Stromal cell of bone marrow (primary cell): ENCODE measurements around the gene MIF4GD.

Experiments used
- DNase-seq: peaks from one replicate; pipeline ENCODE4 v3.0.0-alpha.2; 2012; ENCODE audit warnings: low read depth

Gene MIF4GD

GRCh38 chr17:75232786-75233185, 38.2 kb downstream of the MIF4GD start:
- DNase-seq: no peak

GRCh38 chr17:75231741-75232464, 39.1 kb downstream of the MIF4GD start:
- DNase-seq: no peak

GRCh38 chr17:75231071-75231470, 40.0 kb downstream of the MIF4GD start:
- no peak for DNase-seq

GRCh38 chr17:75228847-75229246, 42.2 kb downstream of the MIF4GD start:
- DNase-seq: no peak

GRCh38 chr17:75228305-75228704, 42.7 kb downstream of the MIF4GD start:
- DNase-seq: no peak

- no peak for DNase-seq
Measured at GRCh38 chr17:75227729-75228128, 43.3 kb downstream of the MIF4GD start.

- DNase-seq: no peak
Measured at GRCh38 chr17:75225016-75225415, 46.0 kb downstream of the MIF4GD start.

GRCh38 chr17:75219815-75220214, 51.2 kb downstream of the MIF4GD start:
- no peak for DNase-seq

- DNase-seq: no peak
Measured at GRCh38 chr17:75218131-75218530, 52.9 kb downstream of the MIF4GD start.
